ENCODE measurements around the gene LRRK1.

DNA sequence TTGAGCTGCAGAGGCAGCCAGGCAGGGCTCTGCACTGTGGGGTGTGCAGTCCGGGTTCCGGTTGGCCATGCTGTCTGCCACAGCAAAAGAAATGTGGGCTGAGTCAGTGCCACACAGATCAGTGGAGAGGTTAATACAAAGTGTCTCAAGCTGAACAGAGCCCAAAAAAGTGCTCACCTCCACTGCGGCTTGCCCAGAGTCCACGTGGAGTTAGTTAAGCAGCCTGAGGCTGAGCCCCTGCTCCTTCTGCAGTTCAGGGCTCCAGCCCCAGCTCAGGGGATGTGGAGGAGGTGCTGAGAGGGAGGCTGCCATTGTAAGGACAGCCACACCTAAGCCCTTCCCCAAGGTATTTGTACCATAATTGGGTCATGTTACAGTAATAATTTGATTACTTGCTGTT is 85.3 kb downstream of the LRRK1 start:
- TF ChIP-seq, protein P1, sequence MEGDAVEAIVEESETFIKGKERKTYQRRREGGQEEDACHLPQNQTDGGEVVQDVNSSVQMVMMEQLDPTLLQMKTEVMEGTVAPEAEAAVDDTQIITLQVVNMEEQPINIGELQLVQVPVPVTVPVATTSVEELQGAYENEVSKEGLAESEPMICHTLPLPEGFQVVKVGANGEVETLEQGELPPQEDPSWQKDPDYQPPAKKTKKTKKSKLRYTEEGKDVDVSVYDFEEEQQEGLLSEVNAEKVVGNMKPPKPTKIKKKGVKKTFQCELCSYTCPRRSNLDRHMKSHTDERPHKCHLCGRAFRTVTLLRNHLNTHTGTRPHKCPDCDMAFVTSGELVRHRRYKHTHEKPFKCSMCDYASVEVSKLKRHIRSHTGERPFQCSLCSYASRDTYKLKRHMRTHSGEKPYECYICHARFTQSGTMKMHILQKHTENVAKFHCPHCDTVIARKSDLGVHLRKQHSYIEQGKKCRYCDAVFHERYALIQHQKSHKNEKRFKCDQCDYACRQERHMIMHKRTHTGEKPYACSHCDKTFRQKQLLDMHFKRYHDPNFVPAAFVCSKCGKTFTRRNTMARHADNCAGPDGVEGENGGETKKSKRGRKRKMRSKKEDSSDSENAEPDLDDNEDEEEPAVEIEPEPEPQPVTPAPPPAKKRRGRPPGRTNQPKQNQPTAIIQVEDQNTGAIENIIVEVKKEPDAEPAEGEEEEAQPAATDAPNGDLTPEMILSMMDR (conservative IDR thresholded peaks at IDR 0.05): no peak
- no peak for TF ChIP-seq ZFX (IDR thresholded peaks at IDR 0.05)

Data from C4-2B (cell line).